Mucosa of rectum (tissue), 2 donors: ENCODE results near the gene PEX26.
"Not testable (repeated sequence)": the region's sequence is repeated elsewhere in the genome, so short reads cannot be mapped to it uniquely, and the experiment has no call there.

Source experiments
- H3K27ac ChIP-seq, 2 donors: one replicate each; pipeline ENCODE4 v1.7.0; 2013; ENCODE audit warnings: inconsistent platforms in 2 of 2, low read depth in 2 of 2, low read length in 2 of 2
- H3K27me3 ChIP-seq, 2 donors: one replicate each; pipeline ENCODE4 v1.7.0; 2013; ENCODE audit warnings: low read length in 2 of 2; ENCODE audit not compliant: control insufficient read depth in 2 of 2, insufficient read depth in 2 of 2
- H3K36me3 ChIP-seq, 2 donors: one replicate each; pipeline ENCODE4 v1.7.0; 2013; ENCODE audit warnings: low read length in 2 of 2; ENCODE audit not compliant: control insufficient read depth in 2 of 2, insufficient read depth in 2 of 2
- H3K4me1 ChIP-seq, 2 donors: one replicate each; pipeline ENCODE4 v1.7.0; 2013; ENCODE audit warnings: low read length in 2 of 2, mild to moderate bottlenecking in 1 of 2; ENCODE audit not compliant: control insufficient read depth in 2 of 2, insufficient read depth in 2 of 2
- H3K4me3 ChIP-seq, 2 donors: one replicate each; pipeline ENCODE4 v1.7.0; 2013; ENCODE audit warnings: low read length in 2 of 2
- H3K9ac ChIP-seq, 2 donors: one replicate each; pipeline ENCODE4 v1.7.0; 2013; ENCODE audit warnings: low read length in 2 of 2, low read depth in 1 of 2, mild to moderate bottlenecking in 1 of 2
- H3K9me3 ChIP-seq, 2 donors: one replicate each; pipeline ENCODE4 v1.7.0; 2013; ENCODE audit warnings: low read length in 2 of 2; ENCODE audit not compliant: control insufficient read depth in 2 of 2
- donor health status: healthy.
- donor health status: Normal muscosa, but diverticular disease.

Gene PEX26

DNA sequence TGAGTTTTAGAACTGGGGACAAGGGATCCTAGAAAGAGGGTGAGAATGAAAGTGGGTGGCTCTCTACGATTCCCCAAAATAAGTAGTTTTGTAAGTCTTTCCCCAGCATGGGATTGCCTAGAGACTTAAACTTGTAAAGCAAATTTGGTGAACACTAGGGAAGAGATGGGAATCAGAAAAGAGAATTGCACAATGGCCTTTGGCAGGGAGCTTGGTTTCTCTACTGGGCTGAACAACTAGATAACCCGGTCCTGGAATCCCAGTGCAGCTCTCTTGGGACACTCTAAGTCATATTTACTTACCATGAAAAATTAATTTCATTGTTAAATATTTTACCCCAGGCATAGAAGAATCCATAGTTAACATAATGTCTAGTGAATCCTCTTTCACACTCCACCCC lies 55.7 kb downstream of the PEX26 start:
- Histone ChIP-seq H3K36me3 (no peaks in the 10 kb centered on the region), H3K9ac (no peak overlapping the region), H3K27me3 (no peaks in the 10 kb centered on the region), H3K4me3 (no peak overlapping the region), H3K27ac (no peak overlapping the region), H3K4me1 (no peaks in the 10 kb centered on the region), H3K9me3 (no peaks in the 10 kb centered on the region)

DNA sequence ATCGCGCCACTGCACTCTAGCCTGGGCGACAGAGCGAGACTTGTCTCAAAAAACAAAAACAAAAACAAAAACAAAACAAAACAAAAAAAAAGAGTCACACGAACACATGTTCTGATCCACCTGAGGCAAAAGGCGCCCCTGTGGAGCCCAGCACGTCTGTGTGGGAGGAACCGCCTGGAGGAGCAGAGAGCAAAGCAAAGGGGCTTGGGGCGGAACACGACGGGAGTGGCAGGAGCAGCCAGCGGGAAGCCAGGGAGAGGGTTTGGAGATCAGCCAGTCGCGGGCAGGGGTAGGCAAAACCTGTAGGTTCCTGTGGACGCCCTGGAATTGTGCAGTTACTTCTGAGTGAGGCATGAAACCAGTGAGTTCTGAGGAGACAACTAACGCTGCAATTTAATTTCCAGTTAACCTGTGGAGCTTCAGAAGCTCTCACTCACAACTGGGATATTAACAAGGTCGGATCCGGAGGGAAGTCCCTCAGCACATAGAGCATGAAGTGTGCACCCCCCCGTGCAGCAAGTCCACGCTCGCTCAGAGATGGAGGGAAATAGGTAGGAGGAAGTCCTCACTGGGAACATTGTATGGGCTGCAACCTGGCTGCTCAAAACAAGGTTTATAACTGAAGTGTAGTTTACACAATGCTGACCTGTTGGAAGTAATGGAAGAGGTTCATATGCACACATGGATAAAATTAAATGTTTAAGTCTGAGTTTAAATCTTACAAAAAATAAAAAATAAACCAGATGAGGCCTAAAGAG lies 59.0 kb downstream of the PEX26 start:
- H3K9ac ChIP-seq: no peak overlapping the region
- no peak overlapping the region for H3K27ac ChIP-seq
- no peak overlapping the region for H3K4me3 ChIP-seq
- no peaks in the 10 kb centered on the region for H3K27me3 ChIP-seq
- H3K4me1 ChIP-seq: no peaks in the 10 kb centered on the region
- no peaks in the 10 kb centered on the region for H3K9me3 ChIP-seq
- H3K36me3 ChIP-seq: no peaks in the 10 kb centered on the region

GRCh38 chr22:18141004-18141403 lies 63.2 kb downstream of the PEX26 start:
- H3K36me3 ChIP-seq, H3K9ac ChIP-seq, H3K27ac ChIP-seq, H3K27me3 ChIP-seq, H3K4me1 ChIP-seq, H3K9me3 ChIP-seq, H3K4me3 ChIP-seq: not testable (repeated sequence)

GRCh38 chr22:18144105-18144504 lies 66.3 kb downstream of the PEX26 start:
- Histone ChIP-seq H3K4me1 (peaks cover 0 to 1% of the 10 kb centered on the region in 2 donors), H3K27ac (no peak overlapping the region), H3K4me3 (no peak overlapping the region), H3K27me3 (no peaks in the 10 kb centered on the region), H3K9ac (no peak overlapping the region), H3K9me3 (no peaks in the 10 kb centered on the region), H3K36me3 (no peaks in the 10 kb centered on the region)

GRCh38 chr22:18145676-18146388 lies 68.0 kb downstream of the PEX26 start:
- H3K36me3 ChIP-seq: no peaks in the 10 kb centered on the region
- no peaks in the 10 kb centered on the region for H3K27me3 ChIP-seq
- peaks cover 0 to 4% of the 10 kb centered on the region in 2 donors for H3K4me1 ChIP-seq
- H3K27ac ChIP-seq: no peak overlapping the region
- H3K4me3 ChIP-seq: no peak overlapping the region
- no peaks in the 10 kb centered on the region for H3K9me3 ChIP-seq
- H3K9ac ChIP-seq: no peak overlapping the region

- peaks cover 0 to 4% of the 10 kb centered on the region in 2 donors for H3K4me1 ChIP-seq
- no peak overlapping the region for H3K27ac ChIP-seq
- H3K27me3 ChIP-seq: no peaks in the 10 kb centered on the region
- no peak overlapping the region for H3K9ac ChIP-seq
- H3K4me3 ChIP-seq: no peak overlapping the region
- H3K36me3 ChIP-seq: no peaks in the 10 kb centered on the region
- no peaks in the 10 kb centered on the region for H3K9me3 ChIP-seq
Observed at GRCh38 chr22:18146389-18146753, 68.6 kb downstream of the PEX26 start.

DNA sequence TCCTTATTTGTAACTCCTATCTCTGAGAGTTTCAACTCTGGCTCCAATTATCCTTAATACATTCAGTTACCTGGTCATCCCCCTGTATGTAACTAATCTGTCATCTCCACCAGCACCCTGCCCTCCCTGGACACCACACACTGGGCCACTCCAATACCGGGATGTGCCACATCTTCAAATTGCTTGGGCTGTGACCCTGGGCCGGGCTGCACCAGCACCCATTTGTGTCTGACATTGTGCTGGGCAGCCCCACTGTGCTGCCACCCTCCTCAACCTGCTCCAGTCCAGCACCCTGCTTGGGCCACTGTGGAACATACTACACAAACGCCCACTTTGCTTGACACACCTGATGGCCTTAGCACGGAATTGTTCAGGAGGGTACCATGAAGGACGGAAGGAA lies 70.0 kb downstream of the PEX26 start:
- Histone ChIP-seq H3K27me3 (no peaks in the 10 kb centered on the region), H3K9ac (no peak overlapping the region), H3K27ac (no peak overlapping the region), H3K4me1 (peaks cover 0 to 4% of the 10 kb centered on the region in 2 donors), H3K4me3 (no peak overlapping the region), H3K36me3 (no peaks in the 10 kb centered on the region), H3K9me3 (no peaks in the 10 kb centered on the region)

DNA sequence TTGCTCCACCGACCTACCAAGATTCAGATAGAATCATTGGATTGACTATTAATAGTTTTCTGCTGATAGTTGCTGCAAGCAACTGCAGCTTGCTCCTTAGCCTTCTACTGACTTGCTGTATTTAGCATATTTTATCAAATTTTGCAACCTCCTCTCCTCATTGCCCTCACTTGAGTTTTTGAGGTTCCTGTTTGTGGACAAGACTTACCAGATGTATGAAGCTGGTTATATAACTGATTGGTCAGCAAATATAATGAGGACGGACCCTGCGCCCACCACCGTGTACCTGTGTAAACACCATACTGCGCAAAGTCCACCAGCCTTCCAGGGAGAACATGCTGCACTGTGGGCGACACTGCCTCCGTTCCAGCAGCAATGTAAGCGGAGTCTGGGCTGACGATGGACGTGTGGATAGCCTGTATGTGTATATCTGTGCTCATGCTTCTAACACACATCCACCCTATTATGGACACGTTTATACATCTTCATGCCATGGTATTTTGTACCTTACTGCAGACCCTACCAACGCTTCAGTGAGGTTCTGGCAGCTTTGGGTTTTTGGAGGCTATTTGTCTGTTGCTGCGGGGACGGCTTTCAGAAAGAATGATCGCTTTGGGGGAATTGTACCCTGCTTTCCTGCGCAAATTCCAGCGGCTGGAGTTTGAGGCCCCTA lies 70.6 kb downstream of the PEX26 start:
- Histone ChIP-seq H3K4me3 (no peak overlapping the region), H3K9me3 (no peaks in the 10 kb centered on the region), H3K4me1 (peaks cover 0 to 4% of the 10 kb centered on the region in 2 donors), H3K9ac (no peak overlapping the region), H3K27ac (no peak overlapping the region), H3K27me3 (no peaks in the 10 kb centered on the region), H3K36me3 (no peaks in the 10 kb centered on the region)

DNA sequence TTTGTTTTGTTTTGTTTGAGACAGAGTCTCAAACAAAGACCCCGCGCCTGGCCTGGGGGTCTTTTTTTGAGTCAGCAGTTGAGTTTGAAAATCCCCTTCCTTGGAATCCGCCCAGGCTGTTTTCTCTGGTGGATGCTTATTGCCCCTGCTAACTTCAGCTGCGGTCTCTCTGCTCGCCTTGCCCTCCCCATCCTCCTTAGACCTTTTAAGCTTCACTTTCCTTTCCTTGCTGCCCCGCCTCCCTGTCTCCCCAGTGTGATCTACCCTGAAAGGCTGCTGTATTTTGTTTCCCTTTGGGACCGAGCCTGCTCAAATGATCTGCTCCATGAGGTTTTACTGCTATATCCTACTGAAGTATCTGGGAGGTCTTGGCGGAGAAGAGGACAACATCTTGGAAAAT lies 74.7 kb downstream of the PEX26 start:
- Histone ChIP-seq H3K4me1 (peaks cover 3 to 9% of the 10 kb centered on the region in 2 donors), H3K9me3 (no peaks in the 10 kb centered on the region), H3K36me3 (no peaks in the 10 kb centered on the region), H3K4me3 (no peak overlapping the region), H3K9ac (no peak overlapping the region), H3K27ac (no peak overlapping the region), H3K27me3 (no peaks in the 10 kb centered on the region)

- H3K36me3 ChIP-seq: no peaks in the 10 kb centered on the region
- H3K4me3 ChIP-seq: no peak overlapping the region
- H3K27ac ChIP-seq: no peak overlapping the region
- H3K9me3 ChIP-seq: no peaks in the 10 kb centered on the region
- no peaks in the 10 kb centered on the region for H3K27me3 ChIP-seq
- no peak overlapping the region for H3K9ac ChIP-seq
- H3K4me1 ChIP-seq: peaks cover 3 to 4% of the 10 kb centered on the region in 2 donors
Observed at GRCh38 chr22:18154821-18155390, 77.1 kb downstream of the PEX26 start.
